NCI-H2081 (cell line): ENCODE data around the gene IL1B.

ENCODE experiments used
- DNase-seq, 2 experiments: peaks; one replicate each; lab custom pipeline; 2025; lab: John Stamatoyannopoulos, UW

Gene IL1B

GRCh38 chr2:112803691-112804521 lies 32.7 kb downstream of the IL1B start:
- no peak for DNase-seq

GRCh38 chr2:112800881-112801583 lies 35.5 kb downstream of the IL1B start:
- DNase-seq: no peak

GRCh38 chr2:112798979-112799975 lies 37.3 kb downstream of the IL1B start:
- DNase-seq: no peak

GRCh38 chr2:112796486-112796885 lies 40.1 kb downstream of the IL1B start:
- DNase-seq: no peak

- no peak for DNase-seq
Observed at GRCh38 chr2:112795774-112796173, 40.8 kb downstream of the IL1B start.

- DNase-seq: no peak
Observed at GRCh38 chr2:112794841-112795240, 41.7 kb downstream of the IL1B start.

GRCh38 chr2:112794131-112794733 lies 42.3 kb downstream of the IL1B start:
- DNase-seq: no peak

- no peak for DNase-seq
Observed at GRCh38 chr2:112793449-112793978, 43.1 kb downstream of the IL1B start.

GRCh38 chr2:112792419-112792818 lies 44.2 kb downstream of the IL1B start:
- DNase-seq: no peak

GRCh38 chr2:112791693-112792230 lies 44.8 kb downstream of the IL1B start:
- DNase-seq: no peak

GRCh38 chr2:112791019-112791418 lies 45.6 kb downstream of the IL1B start:
- DNase-seq: no peak

GRCh38 chr2:112790305-112790704 lies 46.3 kb downstream of the IL1B start:
- DNase-seq: no peak

- DNase-seq: no peak
Observed at GRCh38 chr2:112789186-112789585, 47.4 kb downstream of the IL1B start.

GRCh38 chr2:112788653-112789052 lies 47.9 kb downstream of the IL1B start:
- no peak for DNase-seq

- no peak for DNase-seq
Observed at GRCh38 chr2:112787729-112788393, 48.7 kb downstream of the IL1B start.

- no peak for DNase-seq
Observed at GRCh38 chr2:112787294-112787693, 49.3 kb downstream of the IL1B start.

- no peak for DNase-seq
Observed at GRCh38 chr2:112784199-112785189, 52.1 kb downstream of the IL1B start, which contains the start of gene IL1A. Gene IL1A, minus strand, starts transcription at chr2:112784493. Its CDS starts 723 bp downstream, at chr2:112783770.

GRCh38 chr2:112783187-112783714 lies 53.3 kb downstream of the IL1B start:
- no peak for DNase-seq

GRCh38 chr2:112782234-112782799 lies 54.3 kb downstream of the IL1B start:
- DNase-seq: no peak
